ENCODE data around the gene NXT1.
"Not testable (repeated sequence)": the region's sequence is repeated elsewhere in the genome, so short reads cannot be mapped to it uniquely, and the experiment has no call there.

Gene NXT1

GRCh38 chr20:23350196-23350903 lies at the start of gene NXT1:
Gene NXT1 (plus strand): TSS chr20:23350791. CDS start chr20:23354042, 3,251 bp downstream.
- TF ChIP-seq CTCF (conservative IDR thresholded peaks at IDR 0.05) = no peak; the same call in 1 of the 2 replicates
- peak; percentile 61; the same call in 1 of the 2 replicates for TF ChIP-seq ZFX (IDR thresholded peaks at IDR 0.05)
- peak within 1 kb of the TSS; percentile 87 for H3K27ac ChIP-seq

GRCh38 chr20:23301436-23302050 lies 49.0 kb upstream of the NXT1 start:
- no peak for TF ChIP-seq ZFX (IDR thresholded peaks at IDR 0.05)
- TF ChIP-seq CTCF (conservative IDR thresholded peaks at IDR 0.05) = no peak
- no peak overlapping the region for H3K27ac ChIP-seq

- TF ChIP-seq CTCF (conservative IDR thresholded peaks at IDR 0.05) (no peak), ZFX (IDR thresholded peaks at IDR 0.05) (no peak)
- no peak overlapping the region for H3K27ac ChIP-seq
Observed at GRCh38 chr20:23302386-23302785, 48.2 kb upstream of the NXT1 start.

- TF ChIP-seq ZFX (IDR thresholded peaks at IDR 0.05) = no peak
- TF ChIP-seq CTCF (conservative IDR thresholded peaks at IDR 0.05) = no peak
- H3K27ac ChIP-seq = no peak overlapping the region
Observed at GRCh38 chr20:23302801-23303200, 47.8 kb upstream of the NXT1 start.

- TF ChIP-seq CTCF (conservative IDR thresholded peaks at IDR 0.05) = no peak
- no peak for TF ChIP-seq ZFX (IDR thresholded peaks at IDR 0.05)
- no peak overlapping the region for H3K27ac ChIP-seq
Observed at GRCh38 chr20:23303325-23304102, 47.1 kb upstream of the NXT1 start.

- H3K27ac ChIP-seq = no peak overlapping the region
- TF ChIP-seq ZFX (IDR thresholded peaks at IDR 0.05) (no peak), CTCF (conservative IDR thresholded peaks at IDR 0.05) (no peak)
Observed at GRCh38 chr20:23304616-23305015, 46.0 kb upstream of the NXT1 start.

- TF ChIP-seq CTCF (conservative IDR thresholded peaks at IDR 0.05) = no peak
- TF ChIP-seq ZFX (IDR thresholded peaks at IDR 0.05) = no peak
- H3K27ac ChIP-seq = no peak overlapping the region
Observed at GRCh38 chr20:23305098-23305497, 45.5 kb upstream of the NXT1 start.

GRCh38 chr20:23307393-23307792 lies 43.2 kb upstream of the NXT1 start:
- not testable (repeated sequence) for H3K27ac ChIP-seq

Measured in C4-2B (cell line).